Activated naive CD4-positive, alpha-beta T cell treated with anti-CD3 and anti-CD28 coated beads for 36 hours (primary cell): ENCODE results near the gene ZNF846. TPM values are rescaled to one million over a fixed set of nuclear protein-coding genes. Genes with fewer than 3 reads are reported as not detected.

Experiments used
- CTCF ChIA-PET: fragments of 350-600 bp; sonication (Branson Sonifier 250); formaldehyde crosslinking; loops from one replicate; lab custom pipeline; 2021; ENCODE audit warnings: antibody characterized with exemption; lab: Charles Lee
- DNase-seq: peaks from one replicate; pipeline ENCODE4 v3.0.0-alpha.2; 2020
- H3K27ac Mint-ChIP-seq: one replicate; pipeline ENCODE4 v1.8.0; 2021; ENCODE audit warnings: mild to moderate bottlenecking, mixed read lengths
- H3K27me3 Mint-ChIP-seq: one replicate; pipeline ENCODE4 v1.8.0; 2021; ENCODE audit warnings: low read depth, mixed read lengths
- H3K36me3 Mint-ChIP-seq: one replicate; pipeline ENCODE4 v1.8.0; 2021; ENCODE audit warnings: low read depth, mixed read lengths
- H3K4me1 Mint-ChIP-seq: one replicate; pipeline ENCODE4 v1.8.0; 2021; ENCODE audit warnings: low read depth, mixed read lengths
- H3K4me3 Mint-ChIP-seq: one replicate; pipeline ENCODE4 v1.8.0; 2021; ENCODE audit warnings: mild to moderate bottlenecking, moderate library complexity, mixed read lengths
- H3K9me3 Mint-ChIP-seq: one replicate; pipeline ENCODE4 v1.8.0; 2021; ENCODE audit warnings: mixed read lengths
- intact Hi-C: fragments of 100-400 bp; cut with micrococcal nuclease; formaldehyde crosslinking; loops from one replicate; pipeline ENCODE4 v1.15.1; 2023
- total RNA-seq, 2 experiments: library from RNA; stranded (reverse); gene quantifications; one replicate each; pipeline ENCODE4 v1.2.3, GENCODE V29; 2021

ZNF846 gene
- total RNA-seq, 2 experiments from 2014 or later = 2.0 to 3.5 TPM

GRCh38 chr19:9711815-9712214 is 56.7 kb downstream of the ZNF846 start:
- H3K36me3 Mint-ChIP-seq = peaks cover 5% of the 10 kb centered on the region
- H3K27ac Mint-ChIP-seq = no peak overlapping the region
- intact Hi-C loops = no loop called here
- H3K27me3 Mint-ChIP-seq = peaks cover 4% of the 10 kb centered on the region
- no peak for DNase-seq
- H3K9me3 Mint-ChIP-seq = peaks cover 37% of the 10 kb centered on the region
- H3K4me1 Mint-ChIP-seq = no peaks in the 10 kb centered on the region
- H3K4me3 Mint-ChIP-seq = no peak overlapping the region
- CTCF ChIA-PET = interaction anchor here (0.6 kb wide), 2 partner anchors 37 to 1919 kb away, joined by 3 to 4 read pairs; partner anchors contain the start of gene ZNF562

GRCh38 chr19:9709305-9709704 is 59.2 kb downstream of the ZNF846 start:
- Mint-ChIP-seq H3K27me3 (peaks cover 4% of the 10 kb centered on the region), H3K4me1 (no peaks in the 10 kb centered on the region), H3K36me3 (peaks cover 5% of the 10 kb centered on the region), H3K27ac (no peak overlapping the region), H3K9me3 (peaks cover 37% of the 10 kb centered on the region), H3K4me3 (no peak overlapping the region)
- intact Hi-C loops = no loop called here
- no peak for DNase-seq
- CTCF ChIA-PET = interaction anchor here (0.6 kb wide), 1 partner anchor 101 kb away, joined by 3 read pairs; no protein-coding TSS in a partner anchor

GRCh38 chr19:9705836-9706235 is 62.7 kb downstream of the ZNF846 start:
- intact Hi-C loops = no loop called here
- Mint-ChIP-seq H3K9me3 (peaks cover 16% of the 10 kb centered on the region), H3K4me3 (no peak overlapping the region), H3K27me3 (no peaks in the 10 kb centered on the region), H3K36me3 (peaks cover 3% of the 10 kb centered on the region), H3K4me1 (no peaks in the 10 kb centered on the region), H3K27ac (no peak overlapping the region)
- CTCF ChIA-PET = interaction anchor here (0.7 kb wide), 1 partner anchor 170 kb away, joined by 6 read pairs; no protein-coding TSS in a partner anchor
- no peak for DNase-seq

- no peak overlapping the region for H3K4me3 Mint-ChIP-seq
- peaks cover 1% of the 10 kb centered on the region for H3K9me3 Mint-ChIP-seq
- no peak overlapping the region for H3K27ac Mint-ChIP-seq
- DNase-seq = no peak
- H3K27me3 Mint-ChIP-seq = no peaks in the 10 kb centered on the region
- no peaks in the 10 kb centered on the region for H3K4me1 Mint-ChIP-seq
- no peaks in the 10 kb centered on the region for H3K36me3 Mint-ChIP-seq
- CTCF ChIA-PET = no interaction called here
- intact Hi-C loops = no loop called here
These were observed 66.4 kb downstream of the ZNF846 start for GRCh38 chr19:9702186-9702585.

Other genes starting within 250 kb of the ZNF846 start
- 10 to 100 TPM; 11.2 to 12.3 TPM for gene ZNF426, start 230.1 kb downstream of the ZNF846 start, total RNA-seq
- gene ZNF121, start 184.2 kb downstream of the ZNF846 start, total RNA-seq = 10 to 100 TPM; 57.1 to 60.1 TPM
- 10 to 100 TPM; 28.7 to 29.4 TPM for gene ZNF561, start 147.5 kb downstream of the ZNF846 start, total RNA-seq
- gene ZNF562, start 93.6 kb downstream of the ZNF846 start, total RNA-seq = 10 to 100 TPM; 20.1 to 21.9 TPM
- gene FBXL12, start 50.3 kb upstream of the ZNF846 start, total RNA-seq = 10 to 100 TPM; 17.5 to 19.8 TPM
- gene UBL5, start 59.2 kb upstream of the ZNF846 start, total RNA-seq = 100 to 1,000 TPM; 287 to 298 TPM
- gene PIN1, start 66.6 kb upstream of the ZNF846 start, total RNA-seq = 10 to 100 TPM; 84.5 to 88.1 TPM
- gene OLFM2, start 167.8 kb upstream of the ZNF846 start, total RNA-seq = 1 to 10 TPM in 1 of 2 experiments, under 1 TPM in 1; 0.12 to 1.0 TPM
- under 1 TPM in 1 of 2 experiments, not detected in 1; 0.05 TPM for gene COL5A3, start 241.8 kb upstream of the ZNF846 start, total RNA-seq
- not detected for gene RDH8, start 244.7 kb upstream of the ZNF846 start, total RNA-seq